ENCODE results near the gene FBF1. TPM values are rescaled to one million over a fixed set of nuclear protein-coding genes. Genes with fewer than 3 reads are reported as not detected.

FBF1 gene
- total and polyA plus RNA-seq, 2 of the 8 experiments (the other 6 are each of a cell fraction or from before 2014, with no cell fraction given): 8.1 to 13.1 TPM

- no peak for TF ChIP-seq CHD7 (IDR thresholded peaks at IDR 0.05; ENCODE audit: insufficient replicate concordance, low read length)
- TF ChIP-seq SAP30 (IDR thresholded peaks at IDR 0.05; ENCODE audit: insufficient read depth, insufficient replicate concordance, low read length): no peak
- no peak for TF ChIP-seq RXRA (IDR thresholded peaks at IDR 0.05; ENCODE audit: insufficient read depth, low read depth, low read length)
- TF ChIP-seq GABPA (IDR thresholded peaks at IDR 0.05; ENCODE audit: borderline replicate concordance, insufficient read depth, low read length): no peak
- no peak for TF ChIP-seq HDAC2 (IDR thresholded peaks at IDR 0.05; ENCODE audit: borderline replicate concordance in 1 of 2, low read depth in 2 of 2, low read length in 2 of 2)
- TF ChIP-seq EP300 (IDR thresholded peaks at IDR 0.05; ENCODE audit: borderline replicate concordance in 1 of 2, low read depth in 2 of 2, low read length in 2 of 2): no peak
- no peak for TF ChIP-seq YY1 (IDR thresholded peaks at IDR 0.05; ENCODE audit: low read depth, low read length)
Measured at GRCh38 chr17:75937652-75938051, 3.2 kb downstream of the FBF1 start (continued).
